AG04449 (cell line): ENCODE data around the gene GRIK1.

Experiments used
- CTCF ChIA-PET: fragments of 350-600 bp; formaldehyde crosslinking; extraction: SDS; loops from one replicate; lab custom pipeline; 2021; ENCODE audit warnings: antibody characterized with exemption; lab: Yijun Ruan, JAX
- POLR2A ChIA-PET: fragments of 400-600, 350-600 bp; formaldehyde crosslinking; extraction: SDS; loops from one replicate; lab custom pipeline; 2020; ENCODE audit warnings: antibody characterized with exemption, inconsistent platforms; lab: Yijun Ruan, JAX
- DNase-seq: peaks from one replicate; pipeline ENCODE4 v3.0.0-alpha.2; 2010; ENCODE audit warnings: low read depth, low spot score
- H3K4me3 ChIP-seq: 2 replicates; pipeline ENCODE4 v1.5.1; 2011; ENCODE audit warnings: low read depth, mild to moderate bottlenecking, control low read depth, low read length
- CTCF ChIP-seq: IDR thresholded peaks from one replicate; pipeline ENCODE4 v1.5.1; 2011; ENCODE audit warnings: mild to moderate bottlenecking, moderate library complexity, low read length, control low read depth, inconsistent platforms; ENCODE audit not compliant: insufficient read depth; ENCODE audit errors: missing control alignments

Gene GRIK1

GRCh38 chr21:29717659-29718058 lies 222.1 kb downstream of the GRIK1 start:
- CTCF ChIA-PET = no interaction called here
- H3K4me3 ChIP-seq = no peak overlapping the region
- no peak for TF ChIP-seq CTCF
- no peak for DNase-seq
- POLR2A ChIA-PET = no interaction called here

GRCh38 chr21:29716753-29717152 lies 223.0 kb downstream of the GRIK1 start:
- no peak for TF ChIP-seq CTCF
- ChIA-PET POLR2A (no interaction called here), CTCF (no interaction called here)
- H3K4me3 ChIP-seq = no peak overlapping the region
- no peak for DNase-seq

GRCh38 chr21:29715089-29715488 lies 224.7 kb downstream of the GRIK1 start:
- DNase-seq = no peak
- TF ChIP-seq CTCF = no peak
- no peak overlapping the region for H3K4me3 ChIP-seq
- ChIA-PET CTCF (no interaction called here), POLR2A (no interaction called here)

GRCh38 chr21:29712818-29713217 lies 227.0 kb downstream of the GRIK1 start:
- ChIA-PET CTCF (no interaction called here), POLR2A (no interaction called here)
- no peak for TF ChIP-seq CTCF
- H3K4me3 ChIP-seq = no peak overlapping the region
- DNase-seq = no peak

- POLR2A ChIA-PET = no interaction called here
- TF ChIP-seq CTCF = no peak
- CTCF ChIA-PET = no interaction called here
- DNase-seq = no peak
- no peak overlapping the region for H3K4me3 ChIP-seq
Measured at GRCh38 chr21:29711236-29711635, 228.6 kb downstream of the GRIK1 start.

- ChIA-PET CTCF (interaction anchor here (0.7 kb wide), 1 partner anchor 230 kb away, joined by 3 read pairs; no protein-coding TSS in a partner anchor), POLR2A (no interaction called here)
- DNase-seq = no peak
- no peak overlapping the region for H3K4me3 ChIP-seq
- TF ChIP-seq CTCF = no peak
Measured at GRCh38 chr21:29710498-29710897, 229.3 kb downstream of the GRIK1 start.
